ENCODE data around the gene NOS1.

- TF ChIP-seq POLR2AphosphoS5 (IDR thresholded peaks at IDR 0.05; ENCODE audit: low read depth, low read length) = no peak
- TF ChIP-seq POLR2A (IDR thresholded peaks at IDR 0.05; ENCODE audit: low read depth, low read length) = no peak
- TF ChIP-seq SPI1 (IDR thresholded peaks at IDR 0.05; ENCODE audit: low read depth, low read length) = no peak
- no peak for TF ChIP-seq PAX5 (IDR thresholded peaks at IDR 0.05; ENCODE audit: insufficient read depth, low read length, severe bottlenecking)
These were observed 26.4 kb upstream of the NOS1 start for GRCh38 chr12:117387832-117388231.
